Activated T-cell treated with anti-CD3 and anti-CD28 coated beads, Interleukin-2, amount 50 U/mL, for 4 hours (primary cell): ENCODE results near the gene RGS2. TPM values are rescaled to one million over a fixed set of nuclear protein-coding genes. Genes with fewer than 3 reads are reported as not detected.

ENCODE experiments used
- ATAC-seq, 2 donors: fragments of 200-7000 bp; cut with Tn5 transposase; one replicate each; pipeline ENCODE4 v1.10.0; 2021
- DNase-seq: peaks from one replicate; pipeline ENCODE4 v3.0.0-alpha.2; 2020
- H3K27me3 Mint-ChIP-seq: one replicate; pipeline ENCODE4 v1.8.0; 2021; ENCODE audit warnings: low read depth, mixed read lengths
- H3K36me3 Mint-ChIP-seq: one replicate; pipeline ENCODE4 v1.8.0; 2022; ENCODE audit warnings: mixed read lengths; ENCODE audit not compliant: insufficient read depth
- H3K4me1 Mint-ChIP-seq: one replicate; pipeline ENCODE4 v1.8.0; 2021; ENCODE audit warnings: low read depth, mixed read lengths
- H3K4me3 Mint-ChIP-seq: one replicate; pipeline ENCODE4 v1.8.0; 2021; ENCODE audit warnings: mild to moderate bottlenecking, moderate library complexity, mixed read lengths
- H3K9me3 Mint-ChIP-seq: one replicate; pipeline ENCODE4 v1.8.0; 2021; ENCODE audit warnings: mixed read lengths
- total RNA-seq, 3 donors: library from RNA; stranded (reverse); gene quantifications; one replicate each; pipeline ENCODE4 v1.2.1, GENCODE V29; 2021

RGS2 gene
- total RNA-seq, 3 donors from 2014 or later = 7.8 to 9.8 (median 9.7) TPM

DNA sequence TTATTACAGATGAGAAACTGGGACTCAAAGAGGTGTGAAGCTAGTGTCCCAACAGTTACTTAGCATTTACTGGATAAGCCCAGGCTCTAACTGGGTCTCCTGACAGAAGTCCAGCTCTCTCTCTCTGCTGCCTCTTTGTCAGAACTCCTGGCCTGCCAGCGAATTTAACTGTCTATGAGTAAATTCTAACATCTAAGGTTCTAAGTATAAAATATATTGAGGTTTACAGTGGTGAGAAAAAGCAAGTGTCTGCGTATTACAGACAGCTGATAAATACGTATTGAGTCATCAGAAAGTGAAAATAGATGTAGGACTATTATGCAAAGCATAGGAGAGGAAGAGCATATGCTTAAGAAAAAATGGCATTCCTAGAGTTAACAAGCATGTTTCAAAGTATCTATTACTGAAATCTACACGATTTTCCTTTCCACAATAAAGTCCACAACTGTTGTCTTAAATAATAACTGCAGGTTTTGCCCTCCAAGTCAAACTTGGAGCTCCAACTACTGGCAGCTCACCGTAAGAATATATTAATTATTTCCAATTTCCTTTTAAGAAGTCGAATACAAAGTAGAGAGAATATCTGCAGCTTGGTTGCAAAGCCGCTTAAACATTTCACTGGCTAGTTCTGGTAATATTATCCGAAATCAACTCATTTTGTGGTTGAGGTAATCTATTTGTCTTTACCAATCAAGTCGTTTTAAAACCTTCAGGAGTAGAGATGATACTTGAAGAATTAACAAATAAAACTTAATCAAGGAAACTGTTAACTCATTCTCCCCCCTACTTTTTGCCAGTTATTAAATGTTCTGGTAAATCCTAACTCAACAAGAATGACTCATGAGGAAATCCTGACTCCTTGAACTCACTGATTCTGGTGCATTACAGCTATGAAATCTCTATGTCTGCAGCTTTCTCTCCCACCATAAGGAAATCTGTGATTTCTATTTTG, 1.4 kb upstream of the RGS2 start:
- H3K9me3 Mint-ChIP-seq = no peaks in the 10 kb centered on the region

DNA sequence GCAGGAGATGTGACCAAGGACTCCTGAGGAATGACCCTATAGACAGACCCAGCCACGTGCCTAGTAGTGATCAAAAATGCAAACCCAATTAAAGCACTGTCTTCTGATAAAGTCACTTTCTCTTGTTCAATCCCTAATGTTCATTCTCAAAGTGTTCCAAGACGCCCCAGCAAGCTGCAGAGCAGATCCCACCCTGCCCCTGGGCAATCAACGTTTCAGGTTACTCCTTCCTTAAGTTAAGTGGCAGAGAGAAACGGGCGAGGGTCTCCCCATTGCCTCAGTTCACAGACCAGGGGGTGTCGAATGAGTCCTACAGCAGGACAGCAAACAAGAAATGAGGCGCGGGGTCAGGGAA, 699 bp upstream of the RGS2 start:
- DNase-seq (no peak), ATAC-seq (no peak)
- H3K27me3 Mint-ChIP-seq = no peaks in the 10 kb centered on the region
- H3K4me3 Mint-ChIP-seq = peak overlapping the region; percentile 98
- no peaks in the 10 kb centered on the region for H3K9me3 Mint-ChIP-seq
- H3K4me1 Mint-ChIP-seq = peaks cover 40% of the 10 kb centered on the region
- H3K36me3 Mint-ChIP-seq = peaks cover 10% of the 10 kb centered on the region

More for the DNA sequence above, 1.4 kb upstream of the RGS2 start:
- Mint-ChIP-seq H3K4me1 (peaks cover 40% of the 10 kb centered on the region), H3K4me3 (peak overlapping the region; percentile 98), H3K36me3 (peaks cover 10% of the 10 kb centered on the region), H3K27me3 (no peaks in the 10 kb centered on the region)
- peak; percentile 20 to 36 for ATAC-seq
- DNase-seq = no peak

GRCh38 chr1:192809307-192810252, 741 bp downstream of the RGS2 start:
- peak overlapping the region; percentile 98 for H3K4me3 Mint-ChIP-seq
- peaks cover 10% of the 10 kb centered on the region for H3K36me3 Mint-ChIP-seq
- DNase-seq = peak; percentile 25
- ATAC-seq = peak; percentile 47 to 52
- H3K27me3 Mint-ChIP-seq = no peaks in the 10 kb centered on the region
- no peaks in the 10 kb centered on the region for H3K9me3 Mint-ChIP-seq
- peaks cover 40% of the 10 kb centered on the region for H3K4me1 Mint-ChIP-seq

DNA sequence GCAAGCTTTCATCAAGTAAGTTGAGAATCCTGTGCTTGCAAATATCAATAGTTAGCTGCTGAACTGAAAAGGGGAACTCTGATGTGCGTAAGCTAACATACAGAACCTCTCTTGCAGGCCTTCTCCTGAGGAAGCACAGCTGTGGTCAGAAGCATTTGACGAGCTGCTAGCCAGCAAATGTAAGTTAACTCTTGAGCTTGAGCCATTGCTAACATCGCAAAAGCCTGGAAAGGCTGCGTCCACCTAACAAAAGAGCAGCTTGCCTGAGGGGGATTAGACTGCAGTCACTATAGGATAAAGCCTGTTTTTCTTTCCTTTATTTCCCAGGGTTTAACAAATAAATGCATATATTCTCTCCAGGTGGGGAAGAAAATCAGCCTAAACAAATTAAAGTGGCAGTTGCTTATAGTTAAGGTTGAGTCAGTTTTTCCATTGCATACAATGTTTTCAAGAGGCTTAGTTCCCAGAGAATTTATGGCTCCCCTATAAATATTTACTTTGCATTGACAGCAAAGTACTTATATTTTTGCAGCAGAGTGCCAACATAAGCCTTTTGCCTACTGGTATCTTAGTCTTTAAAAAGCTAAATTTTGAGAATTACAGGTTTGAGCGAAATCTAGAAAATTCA, 1.5 kb downstream of the RGS2 start:
- H3K27me3 Mint-ChIP-seq = no peaks in the 10 kb centered on the region
- ATAC-seq (no peak), DNase-seq (no peak)
- peak overlapping the region; percentile 98 for H3K4me3 Mint-ChIP-seq
- no peaks in the 10 kb centered on the region for H3K9me3 Mint-ChIP-seq
- peaks cover 40% of the 10 kb centered on the region for H3K4me1 Mint-ChIP-seq
- peaks cover 10% of the 10 kb centered on the region for H3K36me3 Mint-ChIP-seq

GRCh38 chr1:192811006-192811405, 2.2 kb downstream of the RGS2 start:
- H3K4me3 Mint-ChIP-seq = peak overlapping the region; percentile 27
- H3K4me1 Mint-ChIP-seq = peaks cover 40% of the 10 kb centered on the region
- DNase-seq = no peak
- H3K27me3 Mint-ChIP-seq = no peaks in the 10 kb centered on the region
- H3K36me3 Mint-ChIP-seq = peaks cover 10% of the 10 kb centered on the region
- ATAC-seq = no peak
- no peaks in the 10 kb centered on the region for H3K9me3 Mint-ChIP-seq

GRCh38 chr1:192811594-192812239, 2.9 kb downstream of the RGS2 start:
- Mint-ChIP-seq H3K9me3 (no peaks in the 10 kb centered on the region), H3K4me1 (peaks cover 36% of the 10 kb centered on the region), H3K36me3 (peaks cover 10% of the 10 kb centered on the region), H3K4me3 (no peak overlapping the region), H3K27me3 (no peaks in the 10 kb centered on the region)
- ATAC-seq (no peak), DNase-seq (no peak)

DNA sequence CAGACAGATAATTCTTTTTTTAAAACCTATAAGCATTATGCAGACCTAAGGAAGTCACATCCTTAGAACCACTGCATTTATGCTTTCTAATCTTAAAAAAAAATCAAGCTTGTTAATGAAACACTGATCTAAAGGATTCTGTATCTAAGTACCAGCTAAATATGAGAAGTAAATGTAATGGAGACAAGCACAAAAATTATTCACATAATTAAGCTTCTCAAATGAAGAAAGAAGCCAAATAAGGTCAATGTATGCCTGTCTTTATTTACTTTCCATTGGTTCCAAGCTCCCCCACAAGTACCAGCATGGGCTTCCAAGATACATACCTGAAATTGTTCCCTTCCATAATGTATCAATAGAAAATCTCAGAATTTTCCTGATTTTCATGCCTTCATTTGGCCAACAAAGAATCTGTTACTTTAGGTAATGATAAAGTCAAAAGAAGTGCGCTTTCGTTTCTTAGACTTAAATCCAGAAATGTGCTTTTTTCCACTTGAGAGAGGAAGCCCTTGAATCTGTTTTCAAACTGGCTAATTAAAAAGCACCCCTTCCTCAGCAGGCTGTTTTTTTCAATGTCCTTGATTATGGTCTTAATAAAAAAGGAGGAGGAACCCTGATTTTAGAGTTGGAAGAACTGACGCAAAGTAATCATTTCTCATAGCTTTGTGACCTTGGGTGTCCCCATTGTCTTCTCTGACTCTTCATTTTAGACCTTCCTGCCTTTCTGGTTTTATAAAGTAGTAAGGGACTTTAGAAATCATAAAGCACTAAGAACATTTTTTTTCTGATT, 3.8 kb downstream of the RGS2 start:
- peaks cover 10% of the 10 kb centered on the region for H3K36me3 Mint-ChIP-seq
- ATAC-seq = no peak
- DNase-seq = no peak
- peaks cover 27% of the 10 kb centered on the region for H3K4me1 Mint-ChIP-seq
- no peak overlapping the region for H3K4me3 Mint-ChIP-seq
- no peaks in the 10 kb centered on the region for H3K27me3 Mint-ChIP-seq
- no peaks in the 10 kb centered on the region for H3K9me3 Mint-ChIP-seq

DNA sequence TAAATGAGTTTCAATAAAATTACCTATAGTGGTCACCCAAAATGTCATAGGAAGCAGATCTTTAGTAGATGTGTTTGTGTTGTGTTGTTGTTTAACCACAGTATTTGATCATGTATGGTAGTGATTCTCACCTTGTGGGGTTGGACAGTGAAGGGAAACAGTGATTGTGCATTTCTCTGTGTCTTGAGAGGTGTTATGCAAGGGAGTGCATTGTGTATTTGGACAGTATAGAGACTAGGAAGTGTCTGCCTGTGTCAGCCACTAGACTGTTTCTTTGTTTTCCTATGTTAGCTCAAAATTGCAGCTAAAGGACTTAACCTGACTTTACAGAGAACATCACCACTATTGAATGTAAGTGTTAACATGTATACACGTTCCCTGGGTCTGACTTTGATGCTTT, 6.0 kb downstream of the RGS2 start:
- Mint-ChIP-seq H3K27me3 (no peaks in the 10 kb centered on the region), H3K4me1 (peaks cover 9% of the 10 kb centered on the region), H3K9me3 (no peaks in the 10 kb centered on the region), H3K4me3 (no peak overlapping the region), H3K36me3 (peaks cover 10% of the 10 kb centered on the region)
- no peak for ATAC-seq
- no peak for DNase-seq

GRCh38 chr1:192817246-192817645, 8.4 kb downstream of the RGS2 start:
- ATAC-seq (no peak), DNase-seq (no peak)
- Mint-ChIP-seq H3K4me1 (no peaks in the 10 kb centered on the region), H3K9me3 (no peaks in the 10 kb centered on the region), H3K36me3 (no peaks in the 10 kb centered on the region), H3K27me3 (no peaks in the 10 kb centered on the region), H3K4me3 (no peak overlapping the region)

DNA sequence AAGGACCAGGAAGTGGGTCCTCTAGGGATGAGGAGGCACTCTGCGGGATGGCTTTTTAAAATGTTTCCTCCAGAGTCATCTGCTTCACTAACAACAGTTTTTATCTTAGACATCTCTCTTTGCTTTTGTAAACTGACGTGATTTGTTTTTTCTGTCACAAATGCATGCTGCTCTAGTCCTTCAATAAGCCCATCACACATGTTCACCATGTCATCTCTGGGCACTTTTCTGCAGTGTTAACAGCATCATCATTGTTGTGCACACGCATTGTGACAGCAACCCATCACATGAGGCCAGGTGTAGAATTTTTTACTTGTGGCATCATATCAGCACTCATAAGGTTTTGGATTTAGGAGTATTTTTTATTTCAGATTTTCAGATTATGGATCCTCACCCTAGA, 12.5 kb downstream of the RGS2 start:
- no peak for DNase-seq
- Mint-ChIP-seq H3K9me3 (no peaks in the 10 kb centered on the region), H3K36me3 (no peaks in the 10 kb centered on the region), H3K27me3 (peaks cover 10% of the 10 kb centered on the region), H3K4me3 (no peak overlapping the region), H3K4me1 (no peaks in the 10 kb centered on the region)
- ATAC-seq = no peak

DNA sequence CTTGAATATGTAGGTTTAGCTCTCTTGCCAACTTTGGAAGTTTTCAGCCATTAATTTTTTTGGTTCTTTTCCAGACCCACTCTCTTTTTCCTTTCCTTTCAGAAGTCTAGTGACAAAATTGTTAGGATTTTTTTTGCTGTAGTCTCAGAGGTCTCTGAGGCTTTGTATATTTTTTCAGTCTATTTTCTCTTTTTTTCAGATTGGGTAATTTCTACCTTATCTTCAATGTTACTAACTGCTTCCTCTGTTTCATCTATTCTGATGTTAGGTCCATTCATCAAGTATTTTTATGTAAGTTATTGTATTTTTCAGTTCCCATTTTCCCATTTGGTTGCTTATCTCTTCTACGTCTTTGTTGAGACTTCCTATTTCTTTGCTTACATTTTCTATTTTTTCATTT, 15.7 kb downstream of the RGS2 start:
- H3K4me3 Mint-ChIP-seq = no peak overlapping the region
- H3K36me3 Mint-ChIP-seq = no peaks in the 10 kb centered on the region
- no peaks in the 10 kb centered on the region for H3K9me3 Mint-ChIP-seq
- DNase-seq (no peak), ATAC-seq (no peak)
- peaks cover 24% of the 10 kb centered on the region for H3K27me3 Mint-ChIP-seq
- H3K4me1 Mint-ChIP-seq = no peaks in the 10 kb centered on the region

- ATAC-seq (no peak), DNase-seq (no peak)
- no peaks in the 10 kb centered on the region for H3K4me1 Mint-ChIP-seq
- no peaks in the 10 kb centered on the region for H3K9me3 Mint-ChIP-seq
- H3K4me3 Mint-ChIP-seq = no peak overlapping the region
- peaks cover 26% of the 10 kb centered on the region for H3K27me3 Mint-ChIP-seq
- no peaks in the 10 kb centered on the region for H3K36me3 Mint-ChIP-seq
Observed at GRCh38 chr1:192826791-192827546, 18.1 kb downstream of the RGS2 start.
